HepG2 (cell line): Measurements from ENCODE around the gene CEBPB. TPM values are rescaled to one million over a fixed set of nuclear protein-coding genes. Genes with fewer than 3 reads are reported as not detected.

ENCODE experiments used
- AGO1 ChIP-seq: fragments of 200-400 bp; formaldehyde crosslinking; IDR thresholded peaks from 2 replicates; pipeline ENCODE4 v1.6.1; 2017; ENCODE audit warnings: mild to moderate bottlenecking, low read depth, low read length, moderate library complexity; ENCODE audit not compliant: poor library complexity, severe bottlenecking
- AGO2 ChIP-seq: fragments of 200-400 bp; formaldehyde crosslinking; optimal IDR thresholded peaks from 2 replicates; pipeline ENCODE3; 2017; ENCODE audit warnings: mild to moderate bottlenecking, low read depth, low read length, moderate library complexity
- ATAD3A ChIP-seq: sonication (generic); formaldehyde crosslinking; IDR thresholded peaks from 2 replicates; pipeline ENCODE4 v1.4.0; 2020; ENCODE audit warnings: missing genetic modification reagents
- CBX5 ChIP-seq: sonication (generic); formaldehyde crosslinking; IDR thresholded peaks from 2 replicates; pipeline ENCODE4 v1.4.0; 2020; ENCODE audit warnings: missing genetic modification reagents, borderline replicate concordance
- NFKB2 ChIP-seq: sonication (generic); formaldehyde crosslinking; IDR thresholded peaks from 2 replicates; pipeline ENCODE4 v1.4.0; 2020; ENCODE audit warnings: missing genetic modification reagents, borderline replicate concordance
- PCBP1 ChIP-seq: fragments of 200-400 bp; formaldehyde crosslinking; IDR thresholded peaks from 2 replicates; pipeline ENCODE4 v1.6.1; 2017; ENCODE audit warnings: mild to moderate bottlenecking, low read depth, low read length, borderline replicate concordance
- POLR2G ChIP-seq: fragments of 200-400 bp; formaldehyde crosslinking; IDR thresholded peaks from 2 replicates; pipeline ENCODE4 v1.6.1; 2018; ENCODE audit warnings: mild to moderate bottlenecking, low read depth, low read length, moderate library complexity
- REPIN1 ChIP-seq: sonication (generic); formaldehyde crosslinking; IDR thresholded peaks from 2 replicates; pipeline ENCODE4 v1.8.0; 2022; ENCODE audit warnings: missing genetic modification reagents, low read depth, mild to moderate bottlenecking, borderline replicate concordance
- SMARCE1 ChIP-seq: fragments of 450-650 bp; IDR thresholded peaks from 2 replicates; pipeline ENCODE4 v1.6.1; 2017; ENCODE audit warnings: borderline replicate concordance
- TOE1 ChIP-seq: sonication (generic); formaldehyde crosslinking; IDR thresholded peaks from 2 replicates; pipeline ENCODE4 v1.4.0; 2020; ENCODE audit warnings: mild to moderate bottlenecking, missing genetic modification reagents
- XRCC5 ChIP-seq: fragments of 200-400 bp; formaldehyde crosslinking; optimal IDR thresholded peaks from 2 replicates; pipeline ENCODE3; 2017; ENCODE audit warnings: mild to moderate bottlenecking, low read length
- ZKSCAN1 ChIP-seq: fragments of 150-350 bp; IDR thresholded peaks from 2 replicates; pipeline ENCODE4 v1.6.1; 2014; ENCODE audit warnings: low read length
- ZKSCAN8 ChIP-seq: IDR thresholded peaks from 2 replicates; pipeline ENCODE4 v1.6.1; 2016; ENCODE audit warnings: borderline replicate concordance, missing genetic modification reagents, missing compliant biosample characterization
- ZNF101 ChIP-seq: sonication (generic); formaldehyde crosslinking; IDR thresholded peaks from 2 replicates; pipeline ENCODE4 v1.4.0; 2020; ENCODE audit warnings: mild to moderate bottlenecking, low read depth, missing genetic modification reagents, borderline replicate concordance
- ZNF224 ChIP-seq: sonication (generic); formaldehyde crosslinking; IDR thresholded peaks from 2 replicates; pipeline ENCODE4 v1.5.0; 2020; ENCODE audit warnings: mild to moderate bottlenecking, missing genetic modification reagents
- ZNF225 ChIP-seq: sonication (generic); formaldehyde crosslinking; IDR thresholded peaks from 2 replicates; pipeline ENCODE4 v1.4.0; 2020; ENCODE audit warnings: mild to moderate bottlenecking, missing genetic modification reagents
- ZNF282 ChIP-seq: fragments of 450-650 bp; IDR thresholded peaks from 2 replicates; pipeline ENCODE4 v1.6.1; 2018; ENCODE audit not compliant: partially characterized antibody
- ZNF337 ChIP-seq: sonication (generic); formaldehyde crosslinking; IDR thresholded peaks from 2 replicates; pipeline ENCODE4 v1.5.1; 2020; ENCODE audit warnings: missing genetic modification reagents, low read depth, mild to moderate bottlenecking, borderline replicate concordance
- ZNF562 ChIP-seq: sonication (generic); formaldehyde crosslinking; IDR thresholded peaks from 2 replicates; pipeline ENCODE4 v1.8.0; 2022; ENCODE audit warnings: missing genetic modification reagents, borderline replicate concordance
- ZNF567 ChIP-seq: sonication (generic); formaldehyde crosslinking; IDR thresholded peaks from 2 replicates; pipeline ENCODE4 v1.8.1; 2023; ENCODE audit warnings: mild to moderate bottlenecking, missing genetic modification reagents, borderline replicate concordance
- ZNF775 ChIP-seq: sonication (generic); formaldehyde crosslinking; IDR thresholded peaks from 2 replicates; pipeline ENCODE4 v1.4.0; 2020; ENCODE audit warnings: missing genetic modification reagents, mild to moderate bottlenecking, moderate library complexity, borderline replicate concordance
- ZNF782 ChIP-seq: sonication (generic); formaldehyde crosslinking; IDR thresholded peaks from 2 replicates; pipeline ENCODE4 v1.4.0; 2020; ENCODE audit warnings: missing genetic modification reagents, mild to moderate bottlenecking, borderline replicate concordance
- ZNF879 ChIP-seq: sonication (generic); formaldehyde crosslinking; IDR thresholded peaks from 2 replicates; pipeline ENCODE4 v1.8.1; 2023; ENCODE audit warnings: missing genetic modification reagents
- polyA plus RNA-seq, 8 experiments: library from polyadenylated mRNA; depleted of rRNA in 3 of 8; stranded (reverse) in 7 of 8; unstranded in 1 of 8; fragments of >200 nt; fragmentation: Illumina TruSeq in 4 of 8; extraction: Trizol in 4 of 8; gene quantifications; 2 replicates each; pipeline versions ENCODE4 v1.2.1 to v1.2.3, GENCODE V29; 2011 to 2016; ENCODE audit warnings: low read depth in 4 of 8, missing spikeins in 1 of 8, mixed read lengths in 1 of 8; ENCODE audit not compliant: insufficient read depth in 1 of 8
- total RNA-seq, 5 experiments: library from RNA; depleted of rRNA; stranded (reverse); fragments of >200 nt; fragmentation: Illumina TruSeq; extraction: Trizol; gene quantifications; 2 replicates each; pipeline ENCODE4 v1.2.3, GENCODE V29; 2016; ENCODE audit warnings: low read depth in 1 of 5
- TF ChIP-seq, protein P1 (sequence below): IDR thresholded peaks from 2 replicates; pipeline ENCODE4 v1.4.0; 2020; ENCODE audit warnings: mild to moderate bottlenecking, missing genetic modification reagents
- TF ChIP-seq, protein P2 (sequence below): sonication (generic); formaldehyde crosslinking; IDR thresholded peaks from 2 replicates; pipeline ENCODE4 v1.9.0; 2022; ENCODE audit warnings: missing genetic modification reagents, mild to moderate bottlenecking, borderline replicate concordance

CEBPB gene
- total and polyA plus RNA-seq, 2 of the 13 experiments (the other 11 are each of a cell fraction or from before 2014, with no cell fraction given), result 18.5 to 28.2 TPM

DNA sequence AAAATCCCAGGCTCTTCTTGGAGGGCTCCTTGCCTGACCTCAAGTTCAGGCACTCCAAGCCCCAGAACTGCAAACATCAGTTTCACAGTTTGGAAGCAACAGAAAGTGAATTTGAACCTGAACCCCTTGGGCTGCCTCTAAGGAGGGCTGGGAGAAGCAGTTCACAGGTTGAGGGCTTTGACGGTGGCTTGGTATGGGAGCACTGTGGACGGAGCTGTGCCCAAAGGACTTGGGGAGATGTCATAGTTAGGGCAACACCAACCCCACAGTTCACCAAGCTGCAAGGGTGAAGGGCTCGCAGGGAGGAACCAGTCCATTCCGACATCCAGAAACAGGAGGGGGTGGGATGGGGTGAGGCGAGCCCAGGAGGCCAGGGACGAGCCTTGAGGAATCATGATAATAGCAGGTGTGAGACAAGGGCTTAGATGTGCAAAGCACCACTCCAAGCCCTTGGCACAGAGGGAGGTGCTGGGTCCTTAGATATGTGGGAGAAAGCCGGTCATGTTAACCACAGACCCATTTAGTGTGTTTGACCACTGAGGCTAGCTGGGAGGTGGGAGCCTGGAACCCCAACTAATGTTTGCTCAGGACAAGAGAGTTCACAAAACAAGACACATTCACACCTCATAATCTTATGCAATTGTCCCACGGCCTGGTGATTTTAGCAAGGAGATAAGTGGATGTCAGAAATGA, 4.3 kb downstream of the CEBPB start (continued):
- TF ChIP-seq AGO1, result peak; percentile 95
- peak; percentile 78; the same call in 1 of the 2 replicates for TF ChIP-seq ZNF101 (CRISPR knock-in tag)
- TF ChIP-seq CBX5 (CRISPR knock-in tag), result peak; percentile 74; the same call in 1 of the 2 replicates
- TF ChIP-seq ZNF775 (CRISPR knock-in tag), result no peak
- TF ChIP-seq AGO2, result peak; percentile 32
- no peak for TF ChIP-seq ZNF879
- TF ChIP-seq NFKB2 (CRISPR knock-in tag), result 0 out of 2 replicates have a peak, but pooled peaks have one; percentile 11
- peak; percentile 20; the same call in 1 of the 2 replicates for TF ChIP-seq ZNF225 (CRISPR knock-in tag)
- TF ChIP-seq XRCC5, result no peak
- TF ChIP-seq ATAD3A, result 0 out of 2 replicates have a peak, but pooled peaks have one; percentile 79
- no peak for TF ChIP-seq TOE1 (CRISPR knock-in tag)
- no peak for TF ChIP-seq ZKSCAN1
- TF ChIP-seq, protein P1, sequence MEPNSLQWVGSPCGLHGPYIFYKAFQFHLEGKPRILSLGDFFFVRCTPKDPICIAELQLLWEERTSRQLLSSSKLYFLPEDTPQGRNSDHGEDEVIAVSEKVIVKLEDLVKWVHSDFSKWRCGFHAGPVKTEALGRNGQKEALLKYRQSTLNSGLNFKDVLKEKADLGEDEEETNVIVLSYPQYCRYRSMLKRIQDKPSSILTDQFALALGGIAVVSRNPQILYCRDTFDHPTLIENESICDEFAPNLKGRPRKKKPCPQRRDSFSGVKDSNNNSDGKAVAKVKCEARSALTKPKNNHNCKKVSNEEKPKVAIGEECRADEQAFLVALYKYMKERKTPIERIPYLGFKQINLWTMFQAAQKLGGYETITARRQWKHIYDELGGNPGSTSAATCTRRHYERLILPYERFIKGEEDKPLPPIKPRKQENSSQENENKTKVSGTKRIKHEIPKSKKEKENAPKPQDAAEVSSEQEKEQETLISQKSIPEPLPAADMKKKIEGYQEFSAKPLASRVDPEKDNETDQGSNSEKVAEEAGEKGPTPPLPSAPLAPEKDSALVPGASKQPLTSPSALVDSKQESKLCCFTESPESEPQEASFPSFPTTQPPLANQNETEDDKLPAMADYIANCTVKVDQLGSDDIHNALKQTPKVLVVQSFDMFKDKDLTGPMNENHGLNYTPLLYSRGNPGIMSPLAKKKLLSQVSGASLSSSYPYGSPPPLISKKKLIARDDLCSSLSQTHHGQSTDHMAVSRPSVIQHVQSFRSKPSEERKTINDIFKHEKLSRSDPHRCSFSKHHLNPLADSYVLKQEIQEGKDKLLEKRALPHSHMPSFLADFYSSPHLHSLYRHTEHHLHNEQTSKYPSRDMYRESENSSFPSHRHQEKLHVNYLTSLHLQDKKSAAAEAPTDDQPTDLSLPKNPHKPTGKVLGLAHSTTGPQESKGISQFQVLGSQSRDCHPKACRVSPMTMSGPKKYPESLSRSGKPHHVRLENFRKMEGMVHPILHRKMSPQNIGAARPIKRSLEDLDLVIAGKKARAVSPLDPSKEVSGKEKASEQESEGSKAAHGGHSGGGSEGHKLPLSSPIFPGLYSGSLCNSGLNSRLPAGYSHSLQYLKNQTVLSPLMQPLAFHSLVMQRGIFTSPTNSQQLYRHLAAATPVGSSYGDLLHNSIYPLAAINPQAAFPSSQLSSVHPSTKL (CRISPR knock-in tag), result peak; percentile 12; the same call in 1 of the 2 replicates
- TF ChIP-seq REPIN1 (CRISPR knock-in tag), result peak; percentile 94
- TF ChIP-seq ZNF562 (CRISPR knock-in tag), result peak; percentile 53; the same call in 1 of the 2 replicates
- TF ChIP-seq ZKSCAN8, result no peak
- peak; percentile 78 for TF ChIP-seq POLR2G
- no peak for TF ChIP-seq ZNF282
- TF ChIP-seq ZNF224 (CRISPR knock-in tag), result peak; percentile 11; the same call in 1 of the 2 replicates
- TF ChIP-seq SMARCE1, result no peak
- TF ChIP-seq PCBP1, result no peak
- 0 out of 2 replicates have a peak, but pooled peaks have one; percentile 12 for TF ChIP-seq ZNF337 (CRISPR knock-in tag)
- peak; percentile 12; the same call in 1 of the 2 replicates for TF ChIP-seq ZNF782 (CRISPR knock-in tag)
- 0 out of 2 replicates have a peak, but pooled peaks have one; percentile 32 for TF ChIP-seq ZNF567 (CRISPR knock-in tag)
- TF ChIP-seq, protein P2, sequence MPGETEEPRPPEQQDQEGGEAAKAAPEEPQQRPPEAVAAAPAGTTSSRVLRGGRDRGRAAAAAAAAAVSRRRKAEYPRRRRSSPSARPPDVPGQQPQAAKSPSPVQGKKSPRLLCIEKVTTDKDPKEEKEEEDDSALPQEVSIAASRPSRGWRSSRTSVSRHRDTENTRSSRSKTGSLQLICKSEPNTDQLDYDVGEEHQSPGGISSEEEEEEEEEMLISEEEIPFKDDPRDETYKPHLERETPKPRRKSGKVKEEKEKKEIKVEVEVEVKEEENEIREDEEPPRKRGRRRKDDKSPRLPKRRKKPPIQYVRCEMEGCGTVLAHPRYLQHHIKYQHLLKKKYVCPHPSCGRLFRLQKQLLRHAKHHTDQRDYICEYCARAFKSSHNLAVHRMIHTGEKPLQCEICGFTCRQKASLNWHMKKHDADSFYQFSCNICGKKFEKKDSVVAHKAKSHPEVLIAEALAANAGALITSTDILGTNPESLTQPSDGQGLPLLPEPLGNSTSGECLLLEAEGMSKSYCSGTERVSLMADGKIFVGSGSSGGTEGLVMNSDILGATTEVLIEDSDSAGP (CRISPR knock-in tag), result peak; percentile 39; the same call in 1 of the 2 replicates
